SH-SY5Y (cell line): ENCODE measurements around the gene KIF1C.

Experiments
- GATA2 ChIP-seq: IDR thresholded peaks from 2 replicates; pipeline ENCODE4 v1.6.1; 2011; ENCODE audit warnings: mild to moderate bottlenecking, low read depth, low read length
- GATA3 ChIP-seq: IDR thresholded peaks from 2 replicates; pipeline ENCODE4 v1.6.1; 2011; ENCODE audit warnings: low read depth, mild to moderate bottlenecking, low read length, moderate library complexity

DNA sequence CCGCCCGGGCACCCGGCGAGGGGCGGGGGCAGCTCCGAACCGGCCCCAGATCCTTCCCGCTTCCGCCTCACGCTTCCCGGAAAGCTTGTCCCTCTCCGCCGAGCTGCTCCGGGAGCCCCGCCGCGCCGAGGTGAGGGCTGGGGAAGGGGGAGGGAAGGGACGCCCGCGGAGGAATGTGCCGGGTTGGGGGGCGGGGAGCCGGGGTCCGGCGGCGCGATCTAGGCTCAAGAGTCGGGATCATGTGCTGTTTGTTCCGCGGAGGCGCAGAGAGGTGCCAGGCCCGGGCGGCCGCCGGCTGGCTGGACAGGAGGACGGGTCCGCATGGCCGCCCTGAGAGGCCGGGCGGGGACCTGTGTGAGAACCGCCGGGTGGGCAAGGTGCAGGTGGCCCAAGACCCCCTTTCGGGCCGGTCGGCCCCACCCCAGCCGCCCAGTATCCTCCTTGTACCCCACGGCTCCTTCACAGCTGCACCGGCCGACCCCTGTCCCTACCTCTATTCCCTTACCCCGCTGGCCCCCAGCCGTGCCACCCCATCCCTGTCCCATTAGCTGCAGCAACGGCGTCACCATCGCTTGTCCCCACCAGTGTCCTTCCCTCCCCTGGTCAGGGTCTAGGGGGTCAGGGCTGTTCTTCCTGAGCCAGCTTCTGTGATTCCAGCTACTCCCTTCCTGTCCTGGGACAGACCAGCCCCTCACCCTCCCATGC is 429 bp downstream of the KIF1C start:
- TF ChIP-seq GATA2 (no peak), GATA3 (no peak)
